ENCODE measurements around the gene MUC5B. TPM values are rescaled to one million over a fixed set of nuclear protein-coding genes. Genes with fewer than 3 reads are reported as not detected.

MUC5B gene
- total RNA-seq, 2 experiments from 2014 or later = not detected

DNA sequence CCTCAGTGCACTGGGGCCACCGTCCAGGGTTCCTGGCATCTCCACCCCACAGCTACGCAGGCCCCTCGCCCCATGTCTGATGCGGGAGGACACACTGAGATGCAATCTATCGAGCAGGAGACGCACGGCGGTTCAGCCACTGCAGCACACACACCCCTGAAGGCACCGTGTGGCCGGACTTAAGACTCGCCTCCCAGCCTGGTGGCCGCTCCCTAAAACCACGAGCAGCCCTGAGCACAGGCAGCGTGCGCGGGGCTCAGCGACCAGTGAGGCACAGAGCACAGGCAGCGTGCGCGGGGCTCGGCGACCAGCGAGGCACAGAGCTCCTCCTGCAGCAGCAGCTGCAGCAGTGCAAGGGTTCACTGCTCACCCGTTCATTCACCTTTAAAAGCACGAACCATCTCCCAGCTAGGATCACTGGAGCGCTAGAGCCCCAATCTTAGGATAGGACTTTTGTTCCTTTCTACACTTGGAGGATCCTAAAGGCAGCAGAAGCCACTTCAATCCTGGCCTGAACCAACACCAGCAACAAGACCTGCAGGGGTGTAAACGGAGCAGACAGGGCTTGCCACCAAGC, 55.2 kb downstream of the MUC5B start:
- no peak for DNase-seq
- Mint-ChIP-seq H3K36me3 (no peaks in the 10 kb centered on the region), H3K27me3 (no peaks in the 10 kb centered on the region)

DNA sequence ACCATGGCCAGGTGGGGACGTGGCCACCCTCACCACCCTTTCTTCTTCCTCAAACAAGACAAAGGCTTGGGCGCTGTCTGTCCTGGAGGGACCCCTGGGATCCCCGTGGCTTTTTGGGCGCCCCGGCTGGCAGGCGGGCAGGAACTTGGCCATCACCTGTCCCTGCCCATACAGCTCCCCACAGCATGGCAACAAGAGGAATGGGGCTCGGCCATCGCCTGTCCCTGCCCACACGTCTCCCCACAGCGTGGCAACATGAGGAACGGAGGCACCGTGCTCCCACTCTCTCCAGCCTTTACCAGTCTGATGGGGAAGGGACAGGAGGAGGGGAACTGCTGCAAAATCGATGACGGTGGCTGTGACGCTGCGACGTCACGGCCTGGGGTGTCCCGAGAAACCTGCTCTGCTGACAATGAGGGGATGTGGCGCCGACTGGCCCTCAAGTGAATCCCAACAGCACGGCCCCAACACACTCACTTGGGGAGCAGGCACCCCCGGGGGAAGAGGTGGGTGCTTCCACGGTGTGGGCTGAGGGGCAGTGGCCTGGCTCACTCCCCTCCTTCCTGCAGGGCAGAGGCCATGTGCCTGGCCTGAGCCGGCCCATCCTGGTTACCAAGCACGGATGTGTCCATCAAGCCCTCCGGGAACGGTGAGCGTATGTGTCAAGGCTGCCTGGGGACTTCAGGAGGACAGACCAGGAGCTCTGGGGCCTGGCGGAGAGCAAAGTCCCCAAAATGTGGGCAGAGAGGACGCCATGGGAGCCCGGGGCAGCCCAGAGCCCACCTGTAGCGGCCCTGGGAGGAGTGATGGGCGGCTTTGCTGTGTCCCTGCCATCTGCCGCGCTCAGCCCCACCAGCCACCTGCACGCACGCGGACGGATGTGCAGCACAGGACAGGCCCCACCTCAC, 56.2 kb downstream of the MUC5B start:
- ATAC-seq (no peak), DNase-seq (no peak)
- Mint-ChIP-seq H3K27me3 (no peaks in the 10 kb centered on the region), H3K4me3 (no peak overlapping the region), H3K9me3 (ENCODE audit: low read depth) (no peaks in the 10 kb centered on the region), H3K27ac (no peak overlapping the region), H3K4me1 (no peaks in the 10 kb centered on the region), H3K36me3 (no peaks in the 10 kb centered on the region)
- CTCF ChIA-PET = no interaction called here

More for the DNA sequence above, 55.2 kb downstream of the MUC5B start:
- H3K27ac Mint-ChIP-seq = no peak overlapping the region
- no peaks in the 10 kb centered on the region for H3K9me3 Mint-ChIP-seq (ENCODE audit: low read depth)
- CTCF ChIA-PET = no interaction called here
- H3K4me1 Mint-ChIP-seq = no peaks in the 10 kb centered on the region
- ATAC-seq = no peak
- no peak overlapping the region for H3K4me3 Mint-ChIP-seq

DNA sequence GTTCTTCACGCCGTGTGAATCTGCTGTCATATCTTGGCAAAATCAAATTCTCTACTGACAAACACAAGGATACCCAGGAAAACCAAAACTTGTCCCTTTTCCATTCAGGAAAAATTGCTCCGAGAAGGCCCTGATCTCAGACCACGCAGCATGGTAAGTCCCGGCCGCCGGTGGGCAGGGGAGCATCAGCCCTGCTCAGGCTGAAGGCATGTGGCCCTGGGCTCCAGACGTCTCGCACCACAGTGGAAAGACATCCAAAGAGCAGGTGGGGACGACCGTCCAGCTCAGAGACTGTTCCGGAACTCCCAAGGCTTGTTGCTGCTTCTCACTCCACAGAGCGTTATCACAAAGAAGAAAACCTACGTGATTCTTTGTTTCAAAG, 56.8 kb downstream of the MUC5B start:
- H3K27ac Mint-ChIP-seq = no peak overlapping the region
- no peaks in the 10 kb centered on the region for H3K36me3 Mint-ChIP-seq
- no peaks in the 10 kb centered on the region for H3K9me3 Mint-ChIP-seq (ENCODE audit: low read depth)
- H3K4me1 Mint-ChIP-seq = no peaks in the 10 kb centered on the region
- CTCF ChIA-PET = no interaction called here
- no peak overlapping the region for H3K4me3 Mint-ChIP-seq
- no peak for ATAC-seq
- no peak for DNase-seq
- H3K27me3 Mint-ChIP-seq = no peaks in the 10 kb centered on the region

DNA sequence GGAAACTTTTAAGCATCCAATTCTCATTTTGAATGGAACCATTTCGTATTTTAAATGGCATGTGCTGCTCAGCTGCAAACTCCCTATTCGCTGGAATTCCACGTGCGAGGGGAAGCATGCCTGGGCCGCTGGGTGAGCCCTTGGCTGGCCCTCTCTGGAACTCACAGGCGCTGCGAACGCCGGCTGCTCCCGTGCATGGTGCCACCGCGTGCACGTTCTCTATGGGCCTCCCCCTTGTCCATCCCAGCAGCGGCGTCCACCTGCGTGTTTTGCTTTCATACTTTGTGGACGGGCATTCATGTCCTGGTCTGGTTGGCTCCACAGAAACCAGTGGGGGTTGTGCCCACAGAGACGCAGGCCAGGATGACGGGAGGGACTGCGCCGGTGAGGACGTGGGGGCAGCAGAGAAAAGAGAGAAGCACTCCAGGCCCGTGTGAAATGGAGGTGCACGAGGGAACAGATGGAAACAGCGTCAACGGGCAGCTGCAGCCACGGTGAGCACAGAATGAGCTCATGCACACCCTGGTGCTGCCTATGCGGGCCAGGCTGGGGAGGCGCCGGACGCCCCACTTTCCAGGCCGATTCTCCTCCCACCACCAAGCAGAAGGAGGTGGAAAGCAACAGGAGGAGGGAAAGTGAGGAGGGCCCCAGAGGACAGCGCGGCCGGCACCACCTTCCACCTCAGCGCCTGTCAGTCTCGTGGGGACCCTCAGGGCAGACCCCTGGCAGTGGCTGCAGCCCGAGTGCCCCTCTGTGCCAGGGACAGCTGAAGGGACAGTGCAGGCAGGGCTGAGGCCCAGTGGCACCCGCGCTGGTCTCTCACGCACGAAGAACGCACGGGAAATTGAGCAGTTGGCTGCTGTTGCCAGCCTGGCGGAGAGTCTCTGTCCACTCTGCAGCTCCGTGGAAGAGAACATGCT, 57.5 kb downstream of the MUC5B start:
- Mint-ChIP-seq H3K36me3 (no peaks in the 10 kb centered on the region), H3K27ac (no peak overlapping the region), H3K4me1 (no peaks in the 10 kb centered on the region), H3K9me3 (ENCODE audit: low read depth) (no peaks in the 10 kb centered on the region), H3K27me3 (no peaks in the 10 kb centered on the region), H3K4me3 (no peak overlapping the region)
- CTCF ChIA-PET = no interaction called here
- ATAC-seq (no peak), DNase-seq (no peak)

DNA sequence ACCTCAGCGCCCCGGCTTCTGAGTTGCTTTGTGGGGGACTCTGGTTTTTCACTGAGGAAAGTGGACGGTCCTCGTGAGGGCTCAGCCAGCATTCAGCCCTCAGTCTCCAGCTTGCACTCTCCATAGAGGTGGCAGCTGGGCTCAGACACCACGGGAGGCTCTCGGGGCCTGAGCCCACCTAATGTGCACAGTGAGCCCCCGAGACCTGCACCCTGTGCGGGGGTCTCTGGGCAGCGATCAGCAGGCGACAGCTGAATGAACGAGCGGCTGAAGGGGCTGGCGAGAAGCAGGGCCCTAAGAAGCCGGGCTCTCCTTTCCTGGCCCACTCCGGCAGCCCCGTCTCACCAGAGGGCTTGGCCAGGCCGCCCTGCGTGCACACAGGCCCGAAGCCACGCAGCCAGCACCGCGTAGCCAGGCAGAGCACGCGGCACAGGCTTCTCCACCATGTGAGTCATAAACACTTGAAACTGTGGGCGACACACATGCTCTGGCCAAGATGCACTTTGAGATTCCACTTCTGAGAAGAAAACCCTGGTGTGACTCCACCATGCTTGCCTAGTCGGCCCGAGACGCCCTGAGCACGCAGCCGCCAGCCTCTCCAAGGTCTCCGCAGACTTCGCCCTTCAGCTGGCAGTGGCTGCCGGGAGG, 58.6 kb downstream of the MUC5B start:
- CTCF ChIA-PET = no interaction called here
- Mint-ChIP-seq H3K27ac (no peak overlapping the region), H3K27me3 (no peaks in the 10 kb centered on the region), H3K9me3 (ENCODE audit: low read depth) (no peaks in the 10 kb centered on the region), H3K4me1 (no peaks in the 10 kb centered on the region), H3K4me3 (no peak overlapping the region), H3K36me3 (no peaks in the 10 kb centered on the region)
- ATAC-seq (no peak), DNase-seq (no peak)

DNA sequence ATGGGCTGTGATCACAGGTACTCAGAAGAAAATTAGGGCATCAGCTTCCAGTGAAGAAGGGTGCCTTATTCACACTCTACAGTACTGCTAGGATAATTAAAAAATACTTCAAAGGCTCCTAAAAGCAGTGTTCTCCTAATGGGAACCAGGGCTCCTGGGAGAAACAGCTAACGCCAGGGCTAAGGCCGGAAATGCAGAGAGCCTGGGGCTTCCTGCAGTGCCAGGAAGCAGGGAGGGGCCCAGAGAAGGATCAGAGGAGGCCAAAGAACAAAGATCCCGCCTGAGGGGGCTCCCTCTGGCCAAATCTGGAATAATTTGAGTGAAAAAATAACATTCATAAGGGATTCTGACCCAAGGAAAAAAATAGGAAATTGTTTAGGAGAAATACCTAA, 59.1 kb downstream of the MUC5B start:
- Mint-ChIP-seq H3K36me3 (no peaks in the 10 kb centered on the region), H3K27me3 (no peaks in the 10 kb centered on the region), H3K4me3 (no peak overlapping the region), H3K9me3 (ENCODE audit: low read depth) (no peaks in the 10 kb centered on the region), H3K4me1 (no peaks in the 10 kb centered on the region), H3K27ac (no peak overlapping the region)
- no peak for ATAC-seq
- no peak for DNase-seq
- CTCF ChIA-PET = no interaction called here

DNA sequence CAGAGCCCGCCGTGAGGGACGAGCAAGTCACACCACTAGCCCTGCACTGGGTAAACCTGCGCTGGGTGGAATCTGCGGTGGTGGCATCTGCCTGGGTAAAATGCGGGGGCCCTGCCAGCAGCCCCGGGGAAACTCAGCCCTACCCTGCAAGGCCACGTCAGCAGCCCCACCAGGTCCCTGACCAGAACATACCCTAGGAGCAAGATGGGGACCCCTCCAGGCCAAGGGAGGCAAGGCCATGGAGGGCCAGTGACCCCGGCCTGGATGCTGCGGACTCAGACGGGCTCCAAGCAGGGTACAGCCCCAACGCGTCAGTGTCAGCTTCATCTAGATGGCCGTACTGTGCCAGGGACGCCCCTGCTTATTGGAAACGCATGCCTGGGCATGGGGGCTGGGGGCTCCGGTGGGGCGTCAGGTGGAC, 60.2 kb downstream of the MUC5B start:
- Mint-ChIP-seq H3K27me3 (no peaks in the 10 kb centered on the region), H3K9me3 (ENCODE audit: low read depth) (no peaks in the 10 kb centered on the region), H3K4me1 (no peaks in the 10 kb centered on the region), H3K27ac (no peak overlapping the region), H3K4me3 (no peak overlapping the region), H3K36me3 (no peaks in the 10 kb centered on the region)
- CTCF ChIA-PET = no interaction called here
- DNase-seq (no peak), ATAC-seq (no peak)

DNA sequence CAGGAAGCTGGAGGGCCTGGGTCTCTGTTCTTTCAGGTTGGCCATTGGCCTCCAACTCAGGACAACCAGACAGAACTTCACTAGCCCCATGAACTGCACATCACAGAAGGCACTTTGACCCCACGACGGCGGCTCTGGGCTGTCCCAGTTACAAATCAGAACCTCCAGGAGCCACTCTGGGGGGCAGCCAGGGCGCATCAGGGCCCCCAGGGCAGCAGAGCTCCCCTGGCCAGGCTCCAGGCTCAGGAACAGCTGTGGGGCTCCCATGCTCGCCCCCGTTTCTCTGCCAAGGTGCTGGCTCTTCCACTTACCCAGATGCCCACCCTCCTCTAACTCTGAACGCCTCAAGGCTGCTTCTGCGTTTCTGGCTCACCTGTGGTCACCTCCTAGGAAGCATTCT, 61.0 kb downstream of the MUC5B start:
- H3K4me1 Mint-ChIP-seq = no peaks in the 10 kb centered on the region
- H3K4me3 Mint-ChIP-seq = no peak overlapping the region
- CTCF ChIA-PET = no interaction called here
- H3K27ac Mint-ChIP-seq = no peak overlapping the region
- no peaks in the 10 kb centered on the region for H3K36me3 Mint-ChIP-seq
- H3K9me3 Mint-ChIP-seq (ENCODE audit: low read depth) = no peaks in the 10 kb centered on the region
- no peaks in the 10 kb centered on the region for H3K27me3 Mint-ChIP-seq
- ATAC-seq = no peak
- no peak for DNase-seq

DNA sequence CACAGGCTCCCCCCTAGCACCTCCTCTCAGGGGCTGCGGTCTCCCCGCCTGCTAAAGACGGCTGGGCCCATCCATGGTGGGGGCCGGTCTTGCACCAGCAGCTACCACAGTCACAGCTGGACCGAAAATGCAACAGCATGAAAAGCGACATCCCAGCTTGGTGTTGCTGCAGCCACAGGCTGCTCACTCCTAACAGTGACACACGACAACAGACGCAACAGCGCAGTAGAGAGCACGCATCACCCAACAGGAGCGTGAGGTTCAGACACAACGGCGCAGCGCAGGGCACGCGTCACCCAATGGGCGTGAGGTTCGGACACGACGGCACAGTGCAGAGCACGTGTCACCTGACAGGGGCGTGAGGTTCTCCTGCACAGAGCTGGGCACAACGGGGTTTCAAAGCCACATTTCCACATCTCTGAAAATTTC, 62.5 kb downstream of the MUC5B start:
- Mint-ChIP-seq H3K27ac (no peak overlapping the region), H3K4me3 (no peak overlapping the region), H3K27me3 (no peaks in the 10 kb centered on the region), H3K4me1 (no peaks in the 10 kb centered on the region), H3K9me3 (ENCODE audit: low read depth) (no peaks in the 10 kb centered on the region), H3K36me3 (peaks cover 4% of the 10 kb centered on the region)
- DNase-seq (no peak), ATAC-seq (no peak)
- CTCF ChIA-PET = no interaction called here

DNA sequence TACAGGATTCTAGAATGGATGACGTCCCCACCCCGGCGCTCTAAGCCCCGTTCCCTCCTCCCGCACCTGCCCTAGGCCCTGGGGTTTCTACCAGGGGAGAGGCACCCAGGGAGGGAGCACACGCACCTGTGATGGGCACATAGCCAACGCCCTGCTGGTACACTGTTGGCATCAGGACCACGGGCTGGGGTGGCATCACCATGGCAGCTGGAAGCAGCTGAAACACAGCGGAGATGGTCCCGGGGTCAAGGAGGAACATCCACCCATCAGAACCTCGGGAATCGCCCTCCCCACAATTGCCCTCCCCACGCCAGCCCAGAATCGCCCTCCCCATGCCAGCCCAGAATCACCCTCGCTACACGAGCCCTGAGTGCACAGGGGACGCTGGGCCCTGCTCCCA, 63.0 kb downstream of the MUC5B start:
- H3K9me3 Mint-ChIP-seq (ENCODE audit: low read depth) = no peaks in the 10 kb centered on the region
- DNase-seq (no peak), ATAC-seq (no peak)
- no peak overlapping the region for H3K4me3 Mint-ChIP-seq
- H3K36me3 Mint-ChIP-seq = peaks cover 4% of the 10 kb centered on the region
- H3K4me1 Mint-ChIP-seq = no peaks in the 10 kb centered on the region
- H3K27ac Mint-ChIP-seq = no peak overlapping the region
- H3K27me3 Mint-ChIP-seq = no peaks in the 10 kb centered on the region
- CTCF ChIA-PET = no interaction called here

DNA sequence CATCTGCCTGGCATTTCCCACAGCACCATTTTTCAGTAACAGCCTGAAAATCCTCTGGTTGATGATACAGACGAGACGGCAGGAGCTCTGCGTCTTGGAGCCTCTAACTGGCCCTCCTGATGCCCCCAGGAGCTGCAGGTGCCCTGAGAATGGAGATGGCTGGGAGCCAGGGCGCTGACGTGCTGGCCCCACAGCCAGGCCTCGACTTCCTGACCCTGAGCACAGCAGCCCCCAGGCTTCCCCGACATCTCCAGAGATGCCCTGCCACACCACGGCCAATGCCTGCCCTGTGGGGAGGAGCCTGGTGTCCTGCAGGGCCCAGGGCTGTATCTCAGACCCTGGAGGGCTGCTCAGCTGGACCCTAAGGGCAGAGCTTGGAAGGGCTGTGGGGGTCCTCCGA, 65.1 kb downstream of the MUC5B start:
- DNase-seq = no peak
- Mint-ChIP-seq H3K27me3 (no peaks in the 10 kb centered on the region), H3K4me1 (no peaks in the 10 kb centered on the region), H3K36me3 (peaks cover 4% of the 10 kb centered on the region), H3K9me3 (ENCODE audit: low read depth) (no peaks in the 10 kb centered on the region), H3K27ac (no peak overlapping the region), H3K4me3 (no peak overlapping the region)
- CTCF ChIA-PET = no interaction called here
- ATAC-seq = no peak

DNA sequence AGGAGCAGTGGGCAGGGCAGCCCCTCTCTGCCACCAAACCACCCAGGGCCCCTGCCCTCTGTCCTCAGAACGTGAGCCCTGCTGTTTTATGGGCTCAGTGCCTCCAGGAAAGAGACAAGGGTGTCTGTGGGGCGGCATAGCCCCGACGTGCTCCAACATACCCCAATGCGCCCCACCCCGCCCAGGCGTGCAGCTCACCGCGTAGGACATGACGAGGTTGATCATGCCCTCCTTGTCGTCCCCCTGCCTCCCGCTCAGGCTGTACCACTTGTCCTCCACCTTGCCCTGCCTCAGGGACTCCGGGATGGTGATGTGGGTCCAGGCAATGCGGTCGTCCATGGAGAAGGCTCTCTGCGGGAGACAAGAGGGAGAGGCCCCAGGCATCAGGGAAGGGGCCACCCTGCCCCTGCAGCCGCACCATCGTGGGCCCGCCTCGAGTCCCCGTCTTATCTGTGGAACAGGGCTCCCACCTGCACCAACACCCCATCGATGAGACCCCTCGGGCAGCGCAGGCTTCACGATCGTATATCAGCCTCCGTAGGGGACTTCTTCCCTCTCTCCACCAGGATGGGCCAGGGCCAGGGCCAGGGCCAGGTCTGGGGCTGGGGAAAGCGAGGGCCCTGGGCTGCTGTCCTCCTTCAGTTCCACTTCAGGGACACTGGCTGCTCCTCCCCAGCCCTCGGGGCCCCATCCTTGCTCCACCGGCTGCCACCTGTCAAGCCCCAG, 65.7 kb downstream of the MUC5B start:
- ATAC-seq (no peak), DNase-seq (no peak)
- Mint-ChIP-seq H3K9me3 (ENCODE audit: low read depth) (no peaks in the 10 kb centered on the region), H3K4me1 (no peaks in the 10 kb centered on the region), H3K27ac (no peak overlapping the region), H3K36me3 (peaks cover 4% of the 10 kb centered on the region), H3K4me3 (no peak overlapping the region), H3K27me3 (no peaks in the 10 kb centered on the region)
- CTCF ChIA-PET = no interaction called here

Measured in activated CD8-positive, alpha-beta memory T cell treated with anti-CD3 and anti-CD28 coated beads, Interleukin-2, amount 10 ng/mL, durations not matched to agents 7 days and 5 days (primary cell).